ENCODE measurements around the gene GPR63.

The GPR63 gene

GRCh38 chr6:96749891-96750290, 87.4 kb downstream of the GPR63 start:
- DNase-seq: no peak
